Head of caudate nucleus (tissue), 42 donors: Measurements from ENCODE around the gene SH3PXD2A.
"Not testable (repeated sequence)": the region's sequence is repeated elsewhere in the genome, so short reads cannot be mapped to it uniquely, and the experiment has no call there.

Experiments used
- DNase-seq, 42 donors: peaks; one replicate each; pipeline versions ENCODE4 v3.0.0 to v3.0.0-alpha.2; 2020 to 2021; ENCODE audit warnings: mixed read lengths in 7 of 42
- intact Hi-C: fragments of 100-400 bp; cut with DNase I; formaldehyde crosslinking; loops from one replicate; pipeline ENCODE4 v1.15.0; 2022

SH3PXD2A gene

DNA sequence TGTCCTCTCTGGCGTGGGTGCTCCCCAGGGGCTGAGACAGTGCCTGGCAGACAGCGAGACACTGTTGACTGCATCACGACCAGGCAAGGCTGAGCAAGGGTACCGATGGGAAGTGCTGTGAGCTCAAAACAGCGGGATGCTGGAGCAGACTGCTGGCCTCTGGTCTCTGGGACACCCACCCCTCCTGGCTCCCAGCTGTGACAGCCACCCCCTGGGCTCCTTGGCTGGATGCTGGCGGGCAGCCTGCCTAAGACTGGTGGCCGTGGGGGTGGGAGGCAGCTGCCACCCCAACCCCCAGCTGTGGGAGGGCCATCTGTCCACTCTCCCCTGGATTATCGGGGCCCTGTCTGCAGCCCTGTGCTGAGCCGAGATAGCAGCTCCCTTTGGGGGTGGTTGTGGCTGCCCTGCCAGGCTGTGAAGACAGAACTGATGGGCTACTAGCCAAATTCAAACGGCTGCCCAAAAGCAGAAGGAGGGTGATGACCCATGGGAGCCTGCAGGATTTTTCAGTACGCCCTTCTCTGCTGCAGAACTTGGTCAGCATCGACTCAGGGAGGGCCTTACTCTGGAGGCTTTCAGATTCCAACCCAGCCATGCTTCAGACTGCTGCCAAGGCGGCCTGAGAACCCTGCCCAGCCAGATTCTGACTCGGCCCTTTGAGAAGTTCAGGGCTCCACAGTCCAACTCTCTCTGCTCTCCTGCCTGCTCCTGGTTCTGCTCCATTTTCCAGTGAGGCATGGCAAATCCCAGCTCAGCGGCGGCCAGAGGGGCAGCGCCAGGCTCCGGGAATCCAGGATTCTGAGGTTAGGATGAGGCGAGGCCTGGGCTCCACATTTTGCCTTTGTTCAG, 236.6 kb downstream of the SH3PXD2A start:
- intact Hi-C loops: loop anchor here (10.0 kb wide), 1 partner anchor 46 kb away; no protein-coding TSS in a partner anchor
- DNase-seq: peak in 37 of 42 donors; percentile 38 to 88 (median 67)

DNA sequence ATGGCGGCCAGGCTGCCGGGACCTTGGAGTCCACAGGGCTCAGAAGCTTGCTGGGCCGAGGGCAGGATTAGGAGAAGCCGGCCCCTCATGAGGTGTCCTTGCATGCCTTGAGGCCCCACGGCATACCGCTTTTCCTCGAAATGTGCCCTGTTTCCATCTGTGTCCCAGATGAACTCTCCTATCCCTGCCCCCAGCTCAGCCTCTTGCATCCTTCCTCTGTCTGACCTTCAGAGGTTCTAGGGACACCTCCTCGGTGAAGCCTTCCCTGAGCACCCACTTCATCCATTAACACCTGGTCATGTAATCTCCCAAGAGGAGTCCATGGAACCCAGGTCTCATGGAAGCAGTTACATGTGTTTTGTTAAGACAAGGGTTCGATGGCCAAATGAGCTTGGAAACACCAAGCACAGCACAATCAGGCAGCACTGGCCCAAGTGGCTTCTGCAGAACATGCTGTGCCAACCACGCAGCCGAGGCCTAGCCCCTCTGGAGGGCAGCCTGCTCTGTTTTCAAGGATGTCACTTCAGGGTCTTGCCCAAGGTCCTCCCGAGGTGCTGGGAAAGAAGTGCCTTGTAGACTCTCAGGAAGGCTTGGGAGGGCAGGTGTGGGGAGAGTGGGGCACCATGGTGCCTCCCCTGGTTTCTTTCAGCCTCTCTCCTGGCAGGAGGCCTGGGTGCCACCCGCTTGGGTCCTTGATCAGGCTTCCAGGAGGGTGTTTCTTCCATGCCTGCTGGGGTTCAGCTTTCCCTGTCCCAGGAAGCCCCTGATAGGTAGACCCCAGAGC, 237.6 kb downstream of the SH3PXD2A start:
- no peak for DNase-seq
- intact Hi-C loops: loop anchor here (10.0 kb wide), 1 partner anchor 47 kb away; no protein-coding TSS in a partner anchor

DNA sequence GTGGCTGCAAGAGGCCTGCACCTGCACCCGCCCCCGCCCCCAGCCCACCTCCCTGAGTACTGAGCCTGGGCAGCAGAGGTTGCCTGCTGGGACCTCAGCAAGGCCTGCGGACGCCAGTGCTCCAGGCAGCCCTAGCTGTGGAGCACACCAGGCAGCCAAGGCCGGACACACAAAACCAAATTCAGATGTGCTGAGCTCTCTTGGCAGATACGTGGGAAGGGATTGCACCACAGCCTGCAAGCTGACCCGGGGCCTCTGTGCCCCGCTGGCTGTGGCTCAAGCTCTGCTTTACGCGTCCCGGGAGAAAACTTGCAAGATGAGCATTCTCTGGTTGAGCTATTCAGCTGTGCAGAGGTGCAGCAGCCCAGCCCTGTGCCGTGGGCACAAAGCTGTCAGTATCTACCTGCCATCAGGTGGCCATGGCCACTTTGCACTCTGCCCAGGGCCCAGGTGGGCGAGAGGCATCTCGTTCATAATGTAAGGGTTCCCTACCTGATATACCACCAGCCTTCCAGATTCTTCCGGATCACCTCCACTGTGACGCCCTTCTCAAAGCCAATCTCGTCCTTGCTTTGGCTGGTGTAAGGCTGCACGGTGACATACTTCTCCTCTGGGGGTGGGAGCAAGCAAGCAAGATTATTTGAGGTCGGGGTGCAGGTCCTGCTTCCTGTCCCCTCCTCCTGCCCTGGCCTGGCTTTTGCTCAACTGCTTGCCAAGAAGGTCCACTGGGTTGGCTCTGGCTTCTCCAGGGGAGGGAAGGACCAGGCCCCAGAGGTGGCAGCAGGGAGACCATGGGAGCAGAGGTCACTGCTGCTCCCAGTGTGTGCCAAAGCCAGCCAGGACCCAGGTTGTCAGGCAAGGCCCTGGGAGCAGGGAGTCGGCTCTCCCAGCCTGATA, 238.4 kb downstream of the SH3PXD2A start:
- intact Hi-C loops: loop anchor here (10.0 kb wide), 1 partner anchor 48 kb away; no protein-coding TSS in a partner anchor
- DNase-seq: peak in 1 of 42 donors; percentile 43

DNA sequence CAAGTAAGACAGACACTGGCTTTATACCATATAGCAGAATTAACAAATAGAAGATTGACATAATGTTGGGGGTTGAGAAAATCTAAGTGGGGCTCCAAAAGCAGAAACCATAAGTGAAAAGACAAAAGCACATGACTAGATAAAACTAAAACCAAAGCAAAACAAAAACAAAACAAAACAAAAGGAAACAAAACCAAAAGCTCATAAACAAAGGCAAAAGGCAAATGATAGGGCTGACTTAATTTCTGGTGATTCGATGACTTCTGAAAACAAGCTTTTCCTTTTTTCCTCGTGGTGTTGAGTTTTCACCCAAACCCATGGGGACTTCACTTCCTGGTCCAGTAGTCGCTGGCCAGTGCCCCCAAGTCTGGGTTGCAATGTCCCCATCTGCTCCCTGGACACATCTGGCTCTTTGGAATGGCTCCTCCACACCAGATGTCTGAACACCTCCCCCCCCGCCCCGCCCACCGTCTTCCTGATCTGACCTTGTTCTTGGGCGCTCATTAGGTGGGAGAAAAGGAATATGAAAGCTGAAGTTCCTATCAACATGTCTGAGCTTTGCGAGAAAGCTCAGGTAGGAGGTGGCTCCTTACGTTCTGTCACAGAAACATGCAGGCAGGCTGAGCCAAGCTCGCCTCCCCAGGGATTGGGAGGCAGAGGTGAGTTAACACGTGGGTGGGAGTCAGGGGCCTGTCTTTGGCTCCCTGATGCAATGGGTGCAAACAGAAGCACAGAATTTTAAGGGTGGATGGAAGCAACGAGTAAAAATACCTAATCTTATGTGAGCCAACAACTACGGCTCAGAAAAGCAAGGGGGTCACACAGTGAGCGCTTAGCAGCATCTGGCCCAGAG, 240.8 kb downstream of the SH3PXD2A start:
- intact Hi-C loops: loop anchor here (10.0 kb wide), 1 partner anchor 50 kb away; no protein-coding TSS in a partner anchor
- DNase-seq: peak in 31 of 42 donors; percentile 42 to 87 (median 60)

DNA sequence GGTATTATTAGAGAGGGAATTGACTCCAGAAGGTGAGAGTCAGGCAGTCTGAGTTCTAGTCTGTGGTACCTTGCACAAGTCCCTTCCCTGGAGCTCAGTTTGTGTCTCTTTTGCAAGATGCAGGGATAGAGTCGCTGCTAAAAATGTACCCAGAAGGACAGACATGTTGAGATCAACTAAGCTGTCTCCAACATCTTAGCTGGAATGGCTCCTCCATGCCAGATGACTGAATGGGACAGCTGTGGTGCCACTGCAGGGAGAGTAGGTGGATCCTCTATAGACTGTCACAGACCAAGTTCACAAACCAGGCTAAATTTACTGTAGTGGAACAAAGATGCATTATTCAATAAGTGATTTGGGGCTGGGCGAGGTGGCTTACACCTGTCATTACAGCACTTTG, 241.8 kb downstream of the SH3PXD2A start:
- intact Hi-C loops: loop anchor here (10.0 kb wide), 1 partner anchor 51 kb away; no protein-coding TSS in a partner anchor
- DNase-seq: no peak

DNA sequence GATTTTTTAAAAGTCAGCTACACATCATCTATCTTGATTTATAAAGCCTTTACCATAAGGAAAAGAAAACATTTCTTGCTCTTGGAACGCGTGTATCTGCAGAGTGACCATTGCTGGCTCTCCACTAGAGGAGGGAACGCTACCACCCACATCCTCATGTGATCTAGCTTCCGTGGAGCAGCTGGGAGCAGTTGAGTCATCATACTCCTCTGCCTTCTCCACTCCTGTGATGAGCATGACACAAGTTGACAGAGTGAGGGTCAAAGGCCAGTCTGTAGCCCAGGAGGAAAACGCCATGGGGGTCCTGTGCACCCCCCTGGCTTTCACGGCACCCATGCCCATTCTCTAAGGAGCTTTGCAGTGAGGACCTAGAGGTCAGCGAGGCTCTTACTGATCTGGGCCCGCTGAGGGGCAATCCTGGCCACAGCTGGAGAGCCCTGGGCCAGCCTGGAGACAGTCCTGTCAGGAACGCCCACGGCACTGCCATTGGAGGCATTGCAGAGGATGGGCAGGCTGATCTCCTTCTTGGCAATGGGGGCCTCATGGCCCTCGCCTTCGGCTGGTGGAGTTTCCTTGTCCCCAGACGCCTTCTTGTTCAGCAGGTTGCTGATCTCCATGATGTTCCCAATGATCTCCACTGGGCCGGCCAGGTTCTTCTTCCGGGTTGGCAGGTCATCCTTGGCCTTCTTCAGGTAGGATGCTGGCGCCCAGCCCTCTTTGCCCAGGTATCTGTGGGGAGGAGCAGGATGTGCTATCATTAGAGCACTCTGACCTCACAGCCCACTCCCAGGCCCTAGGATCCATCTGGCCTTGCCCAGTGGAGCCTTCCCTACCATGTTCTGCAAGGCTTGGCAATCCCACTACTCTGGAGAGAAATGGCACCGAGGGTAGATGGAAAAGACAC, 242.7 kb downstream of the SH3PXD2A start:
- intact Hi-C loops: loop anchor here (10.0 kb wide), 1 partner anchor 52 kb away; no protein-coding TSS in a partner anchor
- DNase-seq: peak; percentile 45 to 89 (median 69)

DNA sequence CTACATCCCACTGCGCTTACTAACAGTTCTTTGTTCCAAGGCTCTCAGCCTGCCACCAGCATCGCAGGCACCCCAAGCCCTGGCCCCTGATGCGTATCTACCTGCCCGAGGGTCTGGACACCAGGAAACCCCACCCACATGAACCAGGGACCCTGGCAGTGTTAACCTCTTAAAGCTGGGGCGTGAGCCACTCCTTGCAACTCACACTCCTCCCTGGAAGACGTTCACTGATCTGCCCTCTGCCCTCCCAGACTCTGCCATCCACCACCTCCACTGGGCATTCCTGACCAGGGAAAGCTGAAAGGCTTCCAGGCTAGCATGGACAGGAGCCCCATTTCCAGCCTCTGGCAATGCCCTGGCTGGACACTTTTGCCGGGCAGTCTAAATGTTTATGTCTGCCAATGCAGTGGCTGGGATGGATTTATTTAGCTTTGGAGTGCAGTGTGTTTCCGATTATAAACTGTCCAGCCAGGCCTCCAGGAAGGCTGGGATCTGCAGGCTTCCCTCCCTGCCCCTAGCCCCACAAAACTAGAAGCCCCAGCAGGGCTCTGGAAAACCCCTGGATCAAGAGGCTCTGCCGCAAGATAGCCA, 244.4 kb downstream of the SH3PXD2A start:
- intact Hi-C loops: loop anchor here (10.0 kb wide), 1 partner anchor 54 kb away; no protein-coding TSS in a partner anchor
- DNase-seq: no peak

DNA sequence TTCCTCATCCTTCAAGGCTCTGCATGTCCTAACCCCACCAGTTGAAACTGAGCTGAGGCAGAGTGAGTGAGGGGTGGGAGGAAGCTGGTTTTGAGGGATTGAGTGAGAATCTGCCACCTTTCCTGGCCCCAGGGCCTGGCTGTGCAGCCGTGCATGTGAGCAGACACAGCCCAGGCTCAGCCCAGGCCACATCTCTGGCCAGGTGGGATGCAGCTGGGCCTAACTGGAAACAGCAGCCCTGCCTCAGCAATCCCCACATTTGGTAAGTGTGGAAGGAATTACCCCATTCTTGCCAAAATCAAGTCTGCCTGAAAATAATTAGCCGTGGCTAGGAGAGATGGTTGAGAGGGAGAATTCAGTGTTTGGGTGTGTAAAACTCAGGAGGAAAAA, 245.3 kb downstream of the SH3PXD2A start:
- intact Hi-C loops: loop anchor here (10.0 kb wide), 1 partner anchor 55 kb away; no protein-coding TSS in a partner anchor
- DNase-seq: no peak

DNA sequence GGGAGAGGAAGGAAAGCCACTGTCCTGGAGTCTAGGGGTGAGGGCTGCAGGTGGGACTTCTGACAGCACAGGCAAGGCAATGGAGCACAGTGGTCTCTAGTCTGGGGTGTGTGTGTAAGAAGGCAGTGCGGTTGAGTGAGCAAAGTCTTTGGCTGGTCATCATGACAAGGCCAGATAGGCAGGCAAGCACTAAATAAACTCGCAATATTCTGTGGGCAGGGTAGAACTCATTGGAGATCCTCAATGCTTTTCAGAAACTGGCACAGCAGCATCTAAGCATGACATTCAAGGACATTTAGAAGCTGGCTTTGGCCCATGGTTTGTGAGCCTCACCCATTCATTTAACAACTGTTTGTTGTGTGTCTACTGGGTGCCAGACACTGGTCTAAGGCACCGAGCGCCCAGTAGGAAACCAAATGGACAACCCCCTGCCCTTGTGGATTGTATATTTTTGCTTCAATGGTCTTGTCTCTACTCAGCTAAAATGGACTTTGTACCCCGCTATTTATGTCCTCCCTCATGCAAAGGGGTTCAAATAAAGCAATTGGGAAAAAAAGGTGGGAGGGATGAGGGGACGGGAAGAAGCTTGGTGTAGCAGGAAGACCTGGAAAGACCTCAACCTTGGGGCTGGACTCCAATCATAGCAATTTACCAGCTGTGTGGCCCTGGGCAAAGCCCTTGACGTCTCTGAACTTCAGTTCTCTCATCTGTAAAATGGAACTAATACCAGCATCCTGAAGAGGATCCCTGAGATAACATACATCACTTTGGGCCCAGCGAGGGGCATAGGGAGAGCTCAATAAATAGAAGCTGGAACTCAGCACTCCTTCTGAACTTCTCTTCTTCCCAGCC, 245.9 kb downstream of the SH3PXD2A start:
- DNase-seq: no peak
- intact Hi-C loops: loop anchor here (10.0 kb wide), 3 partner anchors 55 to 275 kb away; partner anchors contain the start of gene SH3PXD2A

DNA sequence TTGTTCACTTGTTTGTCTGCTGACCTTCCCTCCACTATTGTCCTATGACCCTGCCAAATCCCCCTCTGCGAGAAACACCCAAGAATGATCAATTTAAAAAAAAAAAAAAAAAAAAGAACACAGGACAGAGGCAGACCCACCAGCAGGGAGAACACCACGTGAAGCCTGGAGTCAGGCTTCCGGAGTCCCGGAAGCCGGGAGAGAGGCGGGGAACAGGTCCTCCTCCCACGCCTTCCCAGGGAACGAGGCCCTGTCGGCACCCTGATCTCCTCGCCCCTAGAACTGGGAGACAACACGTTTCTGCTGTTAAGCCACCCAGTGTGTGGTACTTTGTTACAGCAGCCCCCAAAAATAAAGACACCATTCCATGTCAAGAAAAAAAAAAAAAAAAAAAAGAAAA, 247.3 kb downstream of the SH3PXD2A start:
- intact Hi-C loops: loop anchor here (10.0 kb wide), 2 partner anchors 247 to 277 kb away; partner anchors contain the start of gene SH3PXD2A

DNA sequence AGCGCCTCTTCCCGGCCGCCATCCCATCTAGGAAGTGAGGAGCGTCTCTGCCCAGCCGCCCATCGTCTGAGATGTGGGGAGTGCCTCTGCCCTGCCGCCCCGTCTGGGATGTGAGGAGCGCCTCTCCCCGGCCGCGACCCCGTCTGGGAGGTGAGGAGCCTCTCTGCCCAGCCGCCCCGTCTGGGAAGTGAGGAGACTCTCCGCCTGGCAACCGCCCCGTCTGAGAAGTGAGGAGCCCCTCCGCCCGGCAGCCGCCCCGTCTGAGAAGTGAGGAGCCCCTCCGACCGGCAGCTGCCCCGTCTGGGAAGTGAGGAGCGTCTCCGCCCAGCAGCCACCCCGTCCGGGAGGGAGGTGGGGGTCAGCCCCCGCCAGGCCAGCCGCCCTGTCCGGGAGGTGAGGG, 248.3 kb downstream of the SH3PXD2A start:
- DNase-seq: not testable (repeated sequence)
- intact Hi-C loops: loop anchor here (10.0 kb wide), 2 partner anchors 248 to 278 kb away; partner anchors contain the start of gene SH3PXD2A

More for the DNA sequence above, 247.3 kb downstream of the SH3PXD2A start:
- peak in 11 of 42 donors; percentile 22 to 68 (median 44) for DNase-seq

DNA sequence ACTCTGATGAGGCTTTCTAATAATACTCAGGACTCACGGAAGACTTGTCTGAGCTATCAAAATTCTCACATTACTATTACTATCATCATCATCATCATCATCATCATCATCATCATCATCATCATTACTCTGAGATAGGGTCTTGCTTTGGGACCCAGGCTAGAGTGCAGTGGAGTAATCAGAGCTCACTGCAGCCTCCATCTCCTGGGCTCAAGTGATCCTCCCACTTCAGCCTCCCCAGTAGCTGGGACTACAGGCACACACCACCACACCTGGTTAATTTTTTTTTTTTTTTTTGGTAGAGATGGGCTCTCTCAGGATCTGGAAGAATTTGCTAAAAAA, 249.3 kb downstream of the SH3PXD2A start:
- intact Hi-C loops: loop anchor here (10.0 kb wide), 2 partner anchors 249 to 279 kb away; partner anchors contain the start of gene SH3PXD2A

DNA sequence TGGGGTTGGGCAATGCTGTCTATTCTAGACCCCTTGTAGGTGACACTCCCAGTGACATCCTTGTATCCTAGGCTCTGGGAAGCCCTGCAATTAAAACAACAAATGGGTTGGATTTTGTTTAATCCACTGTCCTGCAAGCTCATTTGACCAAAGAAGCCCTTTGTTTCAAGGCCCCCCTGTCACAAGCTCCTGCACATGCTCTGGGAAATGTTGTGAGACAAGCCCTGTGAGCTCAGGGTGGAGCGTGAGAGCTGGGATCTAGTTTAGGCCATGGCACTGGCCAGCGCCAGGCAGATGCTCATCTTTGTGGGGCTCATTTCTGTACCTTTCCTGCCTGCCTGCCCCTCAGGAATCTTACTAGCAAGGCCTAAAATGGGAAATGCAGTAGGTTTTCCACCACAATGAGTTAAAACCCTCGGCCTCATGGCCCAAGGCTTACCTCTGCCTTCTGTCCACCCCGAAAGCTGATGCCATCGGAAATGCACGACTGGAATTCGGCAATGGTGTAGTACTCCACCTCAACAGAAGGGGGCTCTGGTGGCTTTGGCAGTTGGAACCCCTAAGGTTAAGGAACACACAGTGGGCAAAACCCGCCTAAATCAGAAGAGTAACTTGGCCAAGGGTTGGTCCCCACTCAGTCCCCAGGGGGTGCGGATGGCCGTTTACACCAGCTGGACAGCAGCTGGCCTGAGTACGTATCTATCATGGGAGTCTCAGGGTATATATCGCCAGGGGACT, 249.8 kb downstream of the SH3PXD2A start:
- DNase-seq: peak in 36 of 42 donors; percentile 29 to 89 (median 64)
- intact Hi-C loops: loop anchor here (2.0 to 10.0 kb wide), 3 partner anchors 81 to 279 kb away; partner anchors contain the start of gene SH3PXD2A

More for the DNA sequence above, 249.3 kb downstream of the SH3PXD2A start:
- DNase-seq: not testable (repeated sequence)

DNA sequence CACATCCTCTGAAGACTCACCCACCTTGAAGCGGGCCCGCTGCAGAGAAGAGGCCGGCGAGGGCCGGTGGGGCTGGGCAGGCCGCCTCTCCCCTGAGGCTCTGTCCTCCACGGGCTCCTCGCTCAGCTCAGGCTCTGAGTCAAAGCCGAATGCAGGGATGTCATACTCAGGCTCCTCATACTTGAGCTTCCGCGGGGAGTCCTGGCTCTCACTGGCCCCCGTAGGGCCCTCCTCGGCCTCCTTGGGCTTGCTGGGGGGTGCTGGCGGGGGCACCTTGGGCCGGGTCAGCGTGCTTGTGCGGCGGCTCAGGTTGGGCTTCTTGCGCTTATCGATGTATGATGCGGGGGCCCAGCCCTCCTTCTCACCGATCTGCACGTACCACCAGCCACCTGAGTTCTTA, 252.0 kb downstream of the SH3PXD2A start:
- intact Hi-C loops: loop anchor here (10.0 kb wide), 2 partner anchors 251 to 281 kb away; partner anchors contain the start of gene SH3PXD2A
- DNase-seq: no peak
